Adrenal gland (tissue), 5 donors: ENCODE measurements around the gene CDH4.

Experiments
- CTCF ChIP-seq, 6 experiments: fragments of 450-650 bp in 4 of 6; fragments of 200-600 bp in 2 of 6; sonication (generic) in 1 of 6; IDR thresholded peaks; 1 replicate in 5 of 6; 2 replicates in 1 of 6; pipeline versions ENCODE4 v1.5.1 to v1.8.0; 2016 to 2021; ENCODE audit warnings: antibody characterized with exemption in 6 of 6, mild to moderate bottlenecking in 2 of 6, moderate library complexity in 1 of 6
- POLR2A ChIP-seq, 2 donors: fragments of 450-650 bp; IDR thresholded peaks; one replicate each; pipeline ENCODE4 v1.6.1; 2017; ENCODE audit warnings: antibody characterized with exemption in 2 of 2, mild to moderate bottlenecking in 2 of 2, moderate library complexity in 1 of 2
- donor health status: DM: no; HTN: no; CAD: no.

- TF ChIP-seq CTCF (IDR thresholded peaks at IDR 0.05): no peak
- TF ChIP-seq POLR2A (IDR thresholded peaks at IDR 0.05): no peak
Measured at GRCh38 chr20:61285691-61286090, 33.6 kb downstream of the CDH4 start.
